HCEC 1CT (cell line): ENCODE results near the gene ABHD16B.

Source experiments
- DNase-seq: peaks from one replicate; pipeline ENCODE4 v3.0.0-alpha.2; 2017

Gene ABHD16B

DNA sequence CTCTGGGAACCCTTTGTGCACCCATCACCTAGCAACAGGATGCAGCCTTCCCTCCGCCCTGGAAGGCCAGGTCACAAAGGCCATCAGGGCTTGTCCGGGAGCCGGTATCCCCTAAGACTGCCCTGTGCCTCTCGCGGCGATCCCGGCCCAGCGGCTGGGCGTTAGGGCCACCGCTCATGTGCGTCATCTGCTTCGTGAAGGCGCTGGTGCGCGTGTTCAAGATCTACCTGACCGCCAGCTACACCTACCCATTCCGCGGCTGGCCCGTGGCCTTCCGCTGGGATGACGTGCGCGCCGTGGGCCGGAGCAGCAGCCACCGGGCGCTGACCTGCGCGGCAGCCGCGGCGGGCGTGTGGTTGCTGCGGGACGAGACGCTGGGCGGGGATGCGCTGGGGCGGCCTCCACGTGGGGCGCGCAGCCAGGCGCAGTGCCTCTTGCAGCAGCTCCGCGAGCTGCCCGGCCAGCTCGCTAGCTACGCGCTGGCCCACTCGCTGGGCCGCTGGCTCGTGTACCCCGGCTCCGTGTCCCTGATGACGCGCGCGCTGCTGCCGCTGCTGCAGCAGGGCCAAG is at the start of gene ABHD16B:
Gene ABHD16B, plus strand, starts transcription at position 134 of the 570 bp plus-strand sequence. Its CDS starts 43 bp downstream, at position 177.
- no peak for DNase-seq

GRCh38 chr20:63814891-63815614 is 46.2 kb upstream of the ABHD16B start:
- DNase-seq: no peak

DNA sequence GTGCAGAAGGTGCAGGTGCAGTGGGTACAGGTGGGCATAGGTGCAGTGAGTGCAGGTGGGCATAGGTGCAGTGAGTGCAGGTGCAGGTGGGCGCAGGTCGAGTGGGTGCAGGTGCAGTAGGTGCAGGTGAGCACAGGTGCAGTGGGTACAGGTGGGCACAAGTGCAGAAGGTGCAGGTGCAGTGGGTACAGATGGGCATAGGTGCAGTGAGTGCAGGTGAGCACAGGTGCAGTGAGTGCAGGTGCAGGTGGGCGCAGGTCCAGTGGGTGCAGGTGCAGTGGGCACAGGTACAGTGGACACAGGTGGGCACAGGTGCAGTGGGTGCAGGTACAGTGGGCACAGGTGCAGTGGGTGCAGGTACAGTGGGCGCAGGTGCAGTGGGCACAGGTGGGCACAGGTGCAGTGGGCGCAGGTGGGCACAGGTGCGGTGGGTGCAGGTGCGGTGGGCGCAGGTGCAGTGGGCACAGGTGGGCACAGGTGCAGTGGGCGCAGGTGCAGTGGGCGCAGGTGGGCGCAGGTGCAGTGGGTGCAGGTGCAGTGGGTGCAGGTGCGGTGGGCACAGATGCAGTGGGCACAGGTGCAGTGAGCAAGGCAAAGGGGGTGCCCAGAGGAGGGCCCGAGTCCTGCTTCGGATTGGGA is 45.6 kb upstream of the ABHD16B start:
- no peak for DNase-seq

DNA sequence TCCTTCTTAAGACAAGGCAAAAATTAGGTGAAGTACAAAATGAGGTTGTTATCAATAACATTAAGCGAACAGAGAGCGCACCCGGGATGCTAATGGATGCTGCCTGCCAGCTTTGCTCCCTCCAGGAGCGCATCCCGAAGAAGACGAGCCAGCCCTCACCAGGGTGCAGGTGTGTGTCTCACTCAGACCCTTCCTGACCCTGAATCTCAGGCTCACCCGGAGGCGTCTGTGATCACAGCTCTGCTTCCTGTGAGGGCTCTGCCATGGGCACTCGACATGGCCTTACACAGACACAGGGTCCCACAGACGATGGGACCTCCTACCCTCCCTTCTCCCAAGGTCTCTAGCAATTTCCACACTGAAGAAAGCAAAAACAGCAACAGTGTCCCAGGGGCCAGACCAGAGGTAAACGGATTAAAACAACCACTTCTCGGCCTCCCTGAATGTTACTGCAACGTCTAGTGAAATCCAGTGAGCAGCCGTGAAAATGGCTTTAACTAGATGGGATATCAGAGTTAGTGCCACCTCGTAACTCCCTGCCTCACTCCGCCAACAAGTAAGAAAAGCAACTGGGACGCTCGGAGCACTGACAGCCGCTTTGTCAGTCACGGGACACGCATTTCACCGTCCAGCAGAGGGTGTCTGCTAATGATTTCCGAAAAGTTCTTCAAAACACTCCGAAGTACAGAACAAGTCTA is 41.9 kb upstream of the ABHD16B start:
- peak; percentile 41 for DNase-seq

DNA sequence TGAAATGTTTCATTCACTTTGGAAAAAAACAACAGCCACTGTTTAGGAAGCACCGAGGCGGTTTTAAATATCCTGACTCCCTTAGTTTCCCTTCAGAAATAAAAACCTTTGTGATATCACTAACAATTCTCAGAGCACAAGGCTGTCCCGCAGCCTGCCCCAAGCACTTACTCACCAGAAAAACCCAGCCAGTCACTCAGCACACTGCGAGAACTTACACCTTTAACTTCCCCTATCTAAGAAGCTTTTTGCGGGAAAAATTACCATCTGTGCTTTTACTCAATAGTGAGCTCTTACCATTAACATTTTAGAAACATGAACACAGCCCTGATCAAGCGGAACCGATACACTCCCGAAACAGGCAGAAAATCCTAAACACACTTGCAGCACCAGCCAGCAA is 39.5 kb upstream of the ABHD16B start:
- DNase-seq: no peak

DNA sequence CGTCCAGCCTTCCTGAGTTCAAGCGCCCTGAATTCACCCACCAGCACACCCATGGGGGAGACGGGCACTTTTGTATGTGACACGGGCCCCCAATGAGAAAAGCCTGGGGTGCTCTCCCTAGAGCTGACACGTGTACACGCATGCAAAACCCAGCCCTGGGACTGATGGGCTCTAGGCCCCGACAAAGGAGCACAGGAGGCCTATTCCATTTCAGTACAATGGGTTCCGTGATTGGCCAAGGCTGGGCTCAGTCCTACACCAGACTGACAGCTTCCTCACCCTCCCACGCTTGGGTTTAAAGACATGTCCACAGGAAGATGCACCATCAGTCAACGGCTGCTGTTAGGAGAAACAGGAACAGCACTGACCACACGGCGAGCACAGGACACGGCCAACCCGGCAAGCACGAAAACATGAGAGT is 39.0 kb upstream of the ABHD16B start:
- DNase-seq: no peak

DNA sequence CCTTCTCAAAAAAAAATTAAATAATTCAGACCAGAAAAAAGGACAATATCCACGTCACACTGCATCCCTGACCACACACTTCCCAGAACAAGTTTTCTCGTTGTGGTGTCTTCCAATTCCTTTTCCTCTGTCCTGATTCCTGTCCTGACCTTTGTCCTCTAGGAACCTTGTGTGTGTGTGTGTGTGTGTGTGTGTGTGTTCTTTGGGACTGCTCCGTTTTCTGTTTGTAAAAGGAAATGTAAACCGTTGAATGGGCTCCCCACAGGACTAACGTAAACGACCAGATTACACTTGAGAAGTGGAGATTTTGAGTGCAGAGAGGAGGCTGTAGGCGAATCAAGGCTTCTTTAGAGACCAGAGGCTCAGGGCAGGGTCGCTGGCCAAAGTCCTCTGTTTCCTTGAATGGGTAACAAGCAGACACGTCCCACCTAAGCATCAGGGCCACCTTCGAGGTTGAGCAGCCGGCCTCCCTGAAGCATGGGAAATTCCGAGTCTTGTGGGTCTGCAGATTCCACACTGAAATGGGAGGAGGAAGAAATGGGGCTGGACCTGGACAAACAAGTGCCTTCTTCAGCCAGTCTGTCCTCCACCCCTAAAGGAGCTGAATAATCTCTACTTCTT is 37.5 kb upstream of the ABHD16B start:
- DNase-seq: no peak

GRCh38 chr20:63825331-63826118 is 35.8 kb upstream of the ABHD16B start:
- no peak for DNase-seq

- no peak for DNase-seq
Observed at GRCh38 chr20:63826753-63827152, 34.5 kb upstream of the ABHD16B start.

DNA sequence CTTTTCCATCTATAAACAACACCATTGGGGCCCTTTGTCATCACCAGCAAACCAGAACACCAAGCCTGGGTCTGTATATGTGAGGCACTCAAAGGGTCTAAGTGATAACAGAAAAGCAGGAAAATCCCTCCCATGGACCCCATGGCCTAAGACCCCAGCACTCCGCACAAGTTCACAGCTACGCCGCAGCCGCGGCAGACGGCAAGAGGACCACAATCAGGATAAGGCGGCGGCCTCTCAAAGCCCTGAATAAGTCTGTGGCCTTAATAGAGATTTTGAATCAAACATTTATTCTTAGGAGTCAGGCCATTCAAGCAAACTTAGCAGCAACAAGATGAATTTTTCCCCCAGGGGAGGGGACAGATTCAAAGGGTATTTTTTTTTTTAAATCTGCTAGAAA is 33.2 kb upstream of the ABHD16B start:
- DNase-seq: no peak

DNA sequence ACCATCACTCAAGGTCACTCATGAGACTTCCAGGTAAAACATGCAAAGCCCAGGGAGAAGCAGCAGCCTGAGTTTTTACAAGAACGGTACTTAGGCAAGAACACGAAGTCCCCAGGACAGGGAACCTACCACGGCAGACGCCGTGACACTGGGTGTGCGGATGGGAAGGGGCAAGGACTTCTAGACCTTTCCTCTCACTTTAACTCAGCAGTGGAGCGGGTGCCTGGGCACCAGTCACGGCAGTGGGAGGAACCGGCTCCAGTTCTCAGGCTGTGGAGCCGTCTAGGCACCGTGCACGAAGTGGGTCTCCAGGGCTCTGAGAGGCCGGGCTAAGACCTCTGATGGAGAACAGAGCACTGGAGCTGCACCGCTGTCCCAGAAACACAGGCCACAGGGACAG is 32.8 kb upstream of the ABHD16B start:
- DNase-seq: no peak

DNA sequence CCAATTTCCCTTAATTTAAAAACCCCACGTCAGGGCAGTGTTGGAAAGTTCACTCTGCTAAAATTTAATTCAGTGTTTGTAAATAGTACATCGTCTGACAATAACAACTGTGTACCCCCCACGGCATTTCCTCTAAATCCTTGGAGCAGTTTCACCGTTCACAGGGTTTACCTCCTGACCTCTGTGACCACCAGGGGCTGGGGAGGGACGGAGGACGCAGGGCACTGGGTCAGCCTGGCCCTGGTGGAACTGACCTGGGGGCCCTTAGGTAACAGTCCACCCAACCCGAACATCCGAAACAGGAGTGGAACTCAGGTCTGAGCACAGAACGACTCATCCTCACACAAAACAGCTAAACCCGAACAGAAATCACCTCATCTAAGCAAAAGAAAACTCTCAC is 32.3 kb upstream of the ABHD16B start:
- DNase-seq: no peak

GRCh38 chr20:63829603-63829944 is 31.7 kb upstream of the ABHD16B start:
- DNase-seq: no peak

DNA sequence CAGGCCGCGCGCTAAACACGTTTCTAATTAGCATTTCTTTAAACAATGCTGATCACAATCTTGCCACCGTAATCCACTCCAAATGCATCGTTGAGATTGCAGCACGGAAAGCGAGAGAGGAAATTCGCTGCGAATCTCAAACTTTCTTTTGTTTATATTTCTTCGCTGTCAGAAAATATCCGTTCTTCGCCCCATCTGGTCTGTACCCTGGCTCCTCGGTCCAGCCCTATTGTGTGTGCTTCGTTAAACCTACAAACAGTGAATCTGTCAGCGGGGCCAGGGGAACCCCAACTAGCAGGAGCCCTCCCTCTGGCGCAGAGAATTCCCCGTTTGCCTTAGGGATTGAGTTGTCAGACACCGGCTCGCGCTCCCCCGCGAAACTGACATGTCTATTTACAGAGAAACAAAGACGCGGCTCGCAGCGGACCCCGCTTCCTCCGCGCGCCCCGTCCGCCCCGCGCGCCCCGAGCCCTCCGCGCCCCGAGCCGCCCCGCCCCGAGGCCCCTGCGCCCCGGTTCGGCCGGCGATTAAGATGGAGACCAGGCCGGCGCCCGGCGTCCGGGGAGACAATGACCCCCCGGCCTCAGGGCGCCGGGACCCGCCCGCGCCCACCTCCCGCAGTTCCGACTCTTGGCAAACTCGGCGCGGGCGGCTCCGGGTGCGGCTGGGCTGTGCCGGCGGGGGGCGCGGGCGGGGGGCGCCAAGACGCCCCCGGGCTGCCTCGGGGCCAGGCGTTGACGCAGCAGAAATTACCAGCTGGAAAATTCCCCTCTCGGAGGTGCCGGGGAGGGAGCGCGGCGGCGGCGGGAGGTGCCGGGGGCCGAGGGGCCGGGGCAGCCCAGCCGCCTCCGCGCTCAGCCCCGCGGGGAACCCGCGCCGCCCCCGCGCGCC is 31.1 kb upstream of the ABHD16B start:
- DNase-seq: peak; percentile 26

DNA sequence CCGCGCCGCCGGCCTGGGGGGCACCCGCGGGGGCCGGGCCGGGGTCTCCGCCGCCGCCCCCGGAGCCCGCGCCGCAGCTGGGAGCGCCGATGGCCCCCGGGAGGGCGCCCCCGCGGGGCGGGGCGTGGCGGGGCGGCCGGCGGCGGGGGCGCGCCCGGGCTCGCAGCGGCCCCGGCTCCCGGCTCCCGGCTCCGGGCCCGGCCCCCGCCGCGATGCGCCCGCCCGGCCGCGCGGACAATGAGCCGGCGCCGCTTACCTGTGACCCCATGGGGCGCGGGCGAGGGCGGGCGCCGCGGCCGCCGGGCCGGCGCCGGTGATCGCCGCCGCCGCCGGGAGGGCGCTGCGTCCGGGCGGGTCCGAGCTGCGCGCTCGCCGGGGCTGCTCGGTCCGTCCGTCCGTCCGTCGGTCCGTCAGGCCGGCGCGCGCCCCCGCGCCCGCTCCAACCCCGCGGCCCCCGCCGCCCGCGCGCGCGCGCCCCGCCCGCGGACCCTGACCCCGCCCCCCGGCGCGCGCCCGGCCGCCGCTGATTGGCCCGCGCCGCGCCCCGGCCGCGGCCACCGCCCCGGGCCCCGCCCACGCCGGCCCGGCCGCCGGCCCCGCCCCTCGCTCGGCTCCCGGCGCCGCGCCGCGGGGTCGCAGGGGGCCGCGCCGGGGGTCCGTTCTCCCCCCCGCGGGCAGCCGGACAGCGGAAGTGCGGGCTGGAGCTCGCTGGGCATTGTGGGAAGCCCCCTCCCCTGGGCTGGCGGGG is 30.3 kb upstream of the ABHD16B start, which contains the start of gene ZBTB46:
Gene ZBTB46, minus strand, starts transcription at position 424 of the 748 bp plus-strand sequence. CDS start 40,507 bp downstream, outside the sequence.
- peak; percentile 51 for DNase-seq

DNA sequence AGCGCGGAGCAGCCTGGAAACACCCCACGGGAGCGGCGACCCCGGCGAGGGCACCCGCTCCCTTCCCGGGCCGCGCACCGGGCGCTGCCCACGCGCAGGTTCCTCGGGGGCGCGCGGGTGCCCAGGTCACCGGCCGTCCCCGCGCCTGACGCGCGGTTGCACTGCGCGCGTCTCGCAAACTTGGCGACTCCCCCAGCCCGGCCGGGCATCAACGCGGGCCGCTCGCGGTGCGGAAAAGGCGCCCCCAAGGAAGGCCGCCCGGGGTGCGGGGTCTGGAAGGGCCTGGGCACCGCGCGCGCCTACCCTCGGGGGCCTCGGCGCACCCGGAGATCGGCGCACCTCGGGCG is 29.7 kb upstream of the ABHD16B start:
- no peak for DNase-seq

GRCh38 chr20:63831993-63832686 is 29.2 kb upstream of the ABHD16B start:
- no peak for DNase-seq

DNA sequence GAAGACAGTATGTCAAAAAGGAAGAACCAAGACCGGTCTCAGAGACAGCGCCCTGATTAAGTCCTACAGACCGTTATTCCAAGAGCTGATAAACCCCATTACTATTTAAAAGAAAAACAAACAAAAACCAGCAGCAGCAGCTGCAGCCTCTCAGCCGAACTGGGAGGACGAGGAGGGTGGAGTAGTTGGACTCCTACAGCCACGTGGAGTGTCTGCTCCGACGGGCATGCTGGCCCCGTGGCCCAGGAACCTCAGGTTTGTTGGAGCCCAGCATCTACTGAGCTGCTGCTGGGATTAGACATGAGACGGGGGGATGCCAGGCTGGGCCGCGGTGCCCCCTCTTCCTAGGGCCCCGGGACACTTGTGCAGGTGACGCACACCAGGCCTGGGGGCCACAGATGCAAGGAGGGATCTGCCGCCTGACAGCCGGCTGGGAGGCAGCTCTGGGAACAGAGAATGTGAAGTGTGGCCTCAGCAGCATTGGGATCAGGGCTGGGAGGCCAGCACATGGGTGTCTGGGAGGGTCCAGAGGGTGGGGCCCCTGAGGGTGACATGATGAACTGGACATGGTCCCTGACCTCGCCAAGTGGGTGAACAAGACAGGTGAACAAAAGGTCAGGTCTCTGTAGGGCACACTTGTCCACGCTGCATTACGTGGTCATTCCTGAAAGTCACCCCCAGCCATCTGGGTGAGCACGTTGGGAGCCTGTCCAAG is 27.4 kb upstream of the ABHD16B start:
- peak; percentile 78 for DNase-seq

DNA sequence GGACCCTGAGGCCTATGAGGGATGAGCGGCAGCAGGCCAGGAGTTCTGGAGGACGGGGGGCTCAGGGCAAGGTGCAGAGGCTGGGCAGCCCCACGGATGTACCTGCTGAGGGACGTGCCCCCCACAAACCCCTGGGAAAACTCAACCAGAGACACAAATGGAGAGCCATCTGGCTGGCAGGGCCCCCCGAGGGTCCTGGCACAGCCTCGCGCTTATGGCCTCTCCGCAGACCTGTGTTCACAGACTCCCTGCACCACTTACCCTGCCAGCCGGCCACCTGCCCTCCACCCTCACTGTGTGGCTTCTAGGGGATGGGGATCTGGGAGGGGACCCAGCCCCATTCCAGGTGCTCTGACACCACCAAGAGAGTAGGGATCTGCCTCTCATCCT is 26.8 kb upstream of the ABHD16B start:
- no peak for DNase-seq
